ENCODE data around the gene KRT74.

Gene KRT74

GRCh38 chr12:52573306-52573705 is 337 bp downstream of the KRT74 start:
- DNase-seq (ENCODE audit: low read depth in 2 of 2): no peak

- no peak for DNase-seq (ENCODE audit: low read depth in 2 of 2)
Measured at GRCh38 chr12:52570511-52570910, 3.1 kb downstream of the KRT74 start.

- DNase-seq (ENCODE audit: low read depth in 2 of 2): no peak
Measured at GRCh38 chr12:52568111-52568510, 5.5 kb downstream of the KRT74 start.

GRCh38 chr12:52566847-52567291 is 6.8 kb downstream of the KRT74 start:
- peak; percentile 19 to 36 for DNase-seq (ENCODE audit: low read depth in 2 of 2)

GRCh38 chr12:52564582-52564981 is 9.1 kb downstream of the KRT74 start:
- DNase-seq (ENCODE audit: low read depth in 2 of 2): no peak

GRCh38 chr12:52561880-52562449 is 11.7 kb downstream of the KRT74 start:
- DNase-seq (ENCODE audit: low read depth in 2 of 2): no peak

- no peak for DNase-seq (ENCODE audit: low read depth in 2 of 2)
Measured at GRCh38 chr12:52559979-52560378, 13.7 kb downstream of the KRT74 start.

- no peak for DNase-seq (ENCODE audit: low read depth in 2 of 2)
Measured at GRCh38 chr12:52558781-52559445, 14.7 kb downstream of the KRT74 start.

- DNase-seq (ENCODE audit: low read depth in 2 of 2): no peak
Measured at GRCh38 chr12:52557476-52557875, 16.2 kb downstream of the KRT74 start.

GRCh38 chr12:52555577-52555976 is 18.1 kb downstream of the KRT74 start:
- DNase-seq (ENCODE audit: low read depth in 2 of 2): no peak

- DNase-seq (ENCODE audit: low read depth in 2 of 2): no peak
Measured at GRCh38 chr12:52552681-52553195, 20.9 kb downstream of the KRT74 start, which contains the start of gene KRT71. KRT71 (minus strand) TSS chr12:52553145; CDS start chr12:52553077, 68 bp downstream.

GRCh38 chr12:52552055-52552454 is 21.6 kb downstream of the KRT74 start:
- DNase-seq (ENCODE audit: low read depth in 2 of 2): no peak

- DNase-seq (ENCODE audit: low read depth in 2 of 2): no peak
Measured at GRCh38 chr12:52551216-52551865, 22.3 kb downstream of the KRT74 start.

GRCh38 chr12:52546126-52546525 is 27.5 kb downstream of the KRT74 start:
- DNase-seq (ENCODE audit: low read depth in 2 of 2): no peak

- no peak for DNase-seq (ENCODE audit: low read depth in 2 of 2)
Measured at GRCh38 chr12:52543985-52544883, 29.4 kb downstream of the KRT74 start.

GRCh38 chr12:52542785-52543318 is 30.8 kb downstream of the KRT74 start:
- DNase-seq (ENCODE audit: low read depth in 2 of 2): no peak

GRCh38 chr12:52542157-52542556 is 31.5 kb downstream of the KRT74 start:
- no peak for DNase-seq (ENCODE audit: low read depth in 2 of 2)

- no peak for DNase-seq (ENCODE audit: low read depth in 2 of 2)
Measured at GRCh38 chr12:52541709-52542108, 31.9 kb downstream of the KRT74 start.

GRCh38 chr12:52540531-52540930 is 33.1 kb downstream of the KRT74 start:
- no peak for DNase-seq (ENCODE audit: low read depth in 2 of 2)

- no peak for DNase-seq (ENCODE audit: low read depth in 2 of 2)
Measured at GRCh38 chr12:52539821-52540173, 33.8 kb downstream of the KRT74 start.

- DNase-seq (ENCODE audit: low read depth in 2 of 2): no peak
Measured at GRCh38 chr12:52539083-52539820, 34.4 kb downstream of the KRT74 start.

All from stimulated activated CD8-positive, alpha-beta memory T cell treated with anti-CD3 and anti-CD28 coated beads, Interleukin-2, amount 100 ng/mL, for 1 hour (primary cell).